GM18508 (cell line): ENCODE results near the gene PALM3.

Experiments
- ATAC-seq: cut with Tn5 transposase; IDR thresholded peaks from one replicate; pipeline ENCODE4 v1.9.1; 2021; ENCODE audit warnings: moderate number of reproducible peaks; ENCODE audit not compliant: insufficient read depth, unreplicated experiment

Gene PALM3, protein sequence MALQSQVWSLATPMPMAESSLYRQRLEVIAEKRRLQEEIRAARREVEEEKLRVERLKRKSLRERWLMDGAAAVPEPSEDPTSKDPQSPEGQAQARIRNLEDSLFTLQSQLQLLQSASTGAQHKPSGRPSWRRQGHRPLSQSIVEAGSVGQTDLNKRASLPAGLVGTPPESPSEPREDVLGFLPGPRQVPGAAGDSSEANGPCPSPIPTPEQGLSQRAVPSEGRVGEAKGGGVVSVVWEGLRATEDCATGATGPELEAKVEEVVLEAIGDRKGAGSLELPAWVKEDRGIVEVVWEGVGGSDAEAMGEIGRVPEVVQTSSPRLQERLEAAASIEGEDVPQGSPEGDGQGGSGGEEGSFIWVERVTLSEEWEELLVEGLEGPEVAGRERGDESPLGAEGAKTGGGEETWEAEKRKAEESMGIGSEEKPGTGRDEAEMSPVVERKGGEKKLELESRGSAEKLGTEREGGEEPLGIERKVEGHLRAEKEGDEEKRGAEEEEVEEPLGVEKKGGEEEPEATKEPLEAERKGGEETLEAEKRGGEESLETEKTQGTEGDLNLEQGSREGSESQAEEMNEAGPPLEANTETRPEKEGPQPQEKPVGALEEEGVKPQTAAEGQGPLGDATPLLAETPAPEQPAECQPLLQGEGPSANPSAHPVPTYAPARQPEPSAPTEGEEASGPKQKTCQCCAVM

GRCh38 chr19:14061751-14062557 is at the start of gene PALM3:
TSS of gene PALM3 (minus strand) at chr19:14062076. CDS start at chr19:14061980, 96 bp downstream.
- no peak for ATAC-seq

DNA sequence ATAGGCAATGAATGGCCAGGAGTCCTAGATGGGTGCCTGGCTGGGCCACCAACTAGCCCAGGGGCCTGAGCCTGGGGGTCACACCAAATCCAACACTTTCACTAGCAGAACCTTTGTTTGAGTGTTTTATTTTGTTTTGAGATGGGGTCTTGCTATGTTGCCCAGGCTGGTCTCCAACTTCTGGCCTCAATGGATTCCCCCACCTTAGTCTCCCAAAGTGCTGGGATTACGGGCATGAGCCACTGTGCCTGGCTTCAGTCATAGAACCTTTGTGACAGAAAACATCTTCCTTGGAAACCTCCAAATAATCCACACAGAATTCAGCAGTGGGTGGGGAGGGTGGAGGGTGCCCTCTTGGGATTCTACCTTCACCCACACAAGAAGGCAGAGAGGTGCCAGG is 49.6 kb upstream of the PALM3 start:
- no peak for ATAC-seq

DNA sequence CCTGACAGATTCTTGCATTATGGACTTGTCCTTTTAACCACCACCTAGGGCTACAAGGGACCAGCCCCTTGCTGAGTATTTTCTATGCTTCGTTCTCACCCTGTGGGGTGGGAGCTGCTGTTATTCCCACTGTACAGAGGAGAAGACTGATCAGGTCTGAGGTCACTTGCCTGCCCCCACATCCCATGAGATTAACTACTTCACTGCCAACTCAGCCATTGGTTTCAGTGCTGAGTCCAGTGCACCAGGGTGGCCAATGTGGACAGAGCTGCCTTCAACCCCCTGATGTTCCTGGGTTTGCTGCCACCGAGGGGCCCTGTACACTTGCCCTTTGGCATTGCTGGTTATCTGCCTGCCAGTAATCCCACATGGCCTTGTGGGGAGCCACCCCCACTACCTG is 48.8 kb upstream of the PALM3 start:
- ATAC-seq = no peak

- no peak for ATAC-seq
These were observed 45.9 kb upstream of the PALM3 start for GRCh38 chr19:14107581-14108461.

- ATAC-seq = no peak
These were observed 45.0 kb upstream of the PALM3 start for GRCh38 chr19:14106840-14107239.

DNA sequence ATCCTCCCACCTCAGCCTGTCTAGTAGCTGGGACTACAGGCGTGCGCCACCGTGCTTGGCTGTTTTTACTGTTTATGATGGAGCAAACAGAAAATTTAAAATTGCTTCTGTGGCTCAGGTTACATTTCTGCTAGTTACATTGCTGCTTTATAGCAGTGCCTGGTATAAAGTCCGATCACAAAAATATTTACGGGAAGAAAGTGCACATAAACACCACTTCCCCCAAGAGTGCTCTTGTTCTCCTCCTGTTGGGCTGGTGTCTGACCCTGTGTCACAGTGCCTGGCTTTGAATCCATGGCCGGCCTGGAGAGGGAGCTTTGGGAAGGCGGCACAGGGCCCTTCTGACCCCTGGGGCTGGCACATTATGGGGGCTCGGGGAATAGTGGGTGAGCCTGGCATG is 43.8 kb upstream of the PALM3 start:
- no peak for ATAC-seq

DNA sequence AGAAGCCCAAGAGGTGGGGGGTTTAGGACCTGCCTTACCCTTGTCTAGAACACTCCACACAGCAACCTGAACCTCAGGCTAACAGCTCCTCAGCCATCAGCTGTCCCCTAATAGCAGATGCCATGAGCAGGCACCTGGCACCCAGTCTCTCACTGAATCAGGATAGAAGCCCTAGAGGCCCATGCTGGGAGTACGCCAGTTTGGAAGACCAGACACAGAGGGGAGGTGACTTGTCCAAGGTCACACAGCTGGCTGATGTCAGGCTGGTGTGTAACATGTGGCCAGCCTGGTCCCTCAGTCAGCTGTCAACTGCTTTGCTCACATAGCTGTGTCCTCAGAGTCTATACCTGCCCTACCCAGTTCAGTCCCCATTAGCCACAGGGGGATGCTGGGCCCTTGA is 41.4 kb upstream of the PALM3 start:
- ATAC-seq = no peak

DNA sequence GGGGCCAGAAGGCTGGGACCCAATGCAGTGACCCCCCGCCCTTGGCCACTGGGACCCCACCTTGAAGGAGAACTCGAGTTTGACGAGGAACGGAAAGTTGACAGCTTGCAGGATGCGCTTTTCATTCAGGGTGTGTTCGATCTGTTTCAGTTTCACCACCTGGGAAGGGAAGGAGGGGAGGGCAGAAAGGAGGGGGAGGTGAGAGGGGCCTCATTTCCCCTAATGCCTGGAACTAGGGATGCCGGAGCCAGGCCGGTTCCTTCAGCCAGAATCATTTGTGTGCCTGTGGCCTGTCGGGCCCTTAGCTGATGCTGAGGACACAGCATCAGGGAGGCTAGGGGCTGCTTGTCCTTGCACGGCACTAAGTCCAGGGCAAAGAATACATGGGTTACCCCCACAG is 40.9 kb upstream of the PALM3 start:
- no peak for ATAC-seq

DNA sequence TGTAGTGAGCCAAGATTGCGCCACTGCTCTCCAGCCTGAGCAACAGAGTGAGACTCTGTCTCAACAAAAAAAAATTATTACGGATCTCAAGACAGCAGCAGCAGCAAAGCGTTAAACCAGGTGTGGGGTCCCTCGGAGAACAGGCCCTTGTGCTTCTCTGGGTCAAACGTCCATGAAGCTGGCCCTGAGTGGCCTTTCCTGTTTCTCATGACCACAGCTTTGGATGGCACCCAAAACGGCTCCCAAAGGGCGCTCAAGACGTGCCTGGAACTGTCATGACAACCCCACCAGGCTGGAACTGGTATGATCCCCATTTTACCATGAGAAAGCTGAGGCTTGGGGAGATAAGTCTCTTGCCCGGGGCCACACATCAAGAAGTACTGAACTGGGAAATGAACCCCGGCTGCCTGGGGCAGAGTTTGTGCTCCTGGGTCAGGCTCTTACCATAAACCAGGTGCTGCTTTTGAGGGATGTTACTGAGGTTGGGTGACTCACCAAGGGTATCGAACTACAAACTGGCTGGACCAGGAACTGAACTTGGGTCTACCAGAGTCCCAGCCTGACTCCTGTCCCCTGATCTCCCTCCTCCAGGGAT is 40.3 kb upstream of the PALM3 start:
- ATAC-seq = no peak

DNA sequence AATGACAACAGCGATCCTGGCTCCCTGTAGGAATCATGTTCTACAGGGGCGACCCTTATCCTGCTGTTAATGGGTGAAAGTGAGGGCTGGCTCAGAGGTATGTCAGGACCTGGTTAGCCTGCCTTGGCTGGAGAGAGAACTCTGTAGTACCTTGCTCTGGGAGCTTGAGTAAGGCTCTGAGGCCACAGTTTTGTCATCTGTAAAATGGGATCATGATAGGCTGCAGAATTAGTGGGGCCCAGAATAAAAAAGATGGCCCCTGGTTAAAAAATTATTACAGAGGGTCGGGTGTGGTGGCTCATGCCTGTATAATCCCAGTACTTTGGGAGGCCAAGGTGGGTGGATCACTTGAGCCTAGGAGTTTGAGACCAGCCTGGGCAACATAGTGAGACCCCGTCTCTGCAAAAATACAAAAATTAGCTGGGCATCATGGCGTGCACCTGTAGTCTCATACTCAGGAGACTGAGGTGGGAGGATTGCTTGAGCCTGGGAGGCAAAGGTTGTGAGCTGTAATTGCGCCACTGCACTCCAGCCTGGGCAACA is 39.2 kb upstream of the PALM3 start:
- ATAC-seq = no peak

DNA sequence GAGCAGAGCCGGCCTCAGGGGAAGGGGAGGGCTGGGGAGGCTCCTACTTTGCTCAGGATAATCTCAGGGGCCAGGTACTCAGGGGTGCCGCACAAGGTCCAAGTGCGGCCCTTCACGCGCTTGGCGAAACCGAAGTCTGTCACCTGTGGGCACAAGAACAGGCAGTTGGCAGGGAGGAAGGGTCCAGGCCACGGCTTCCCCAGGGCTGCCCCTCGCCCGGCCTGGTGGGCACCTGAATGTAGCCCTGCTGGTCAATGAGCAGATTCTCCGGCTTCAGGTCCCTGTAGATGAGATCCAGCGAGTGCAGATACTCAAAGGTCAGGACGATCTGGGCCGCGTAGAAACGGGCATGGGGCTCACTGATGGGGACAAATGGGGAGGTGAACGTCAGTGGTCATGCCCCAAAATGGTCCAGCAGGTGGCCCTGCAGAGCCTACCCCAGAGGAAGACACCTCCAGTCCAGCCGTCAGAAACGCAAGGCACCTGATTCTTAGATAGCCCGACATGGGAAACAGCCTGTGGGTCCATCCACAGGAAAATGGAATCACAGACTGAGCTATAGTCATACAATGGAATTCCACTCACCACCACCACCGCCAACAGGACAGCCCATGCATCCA is 35.8 kb upstream of the PALM3 start:
- ATAC-seq = no peak

DNA sequence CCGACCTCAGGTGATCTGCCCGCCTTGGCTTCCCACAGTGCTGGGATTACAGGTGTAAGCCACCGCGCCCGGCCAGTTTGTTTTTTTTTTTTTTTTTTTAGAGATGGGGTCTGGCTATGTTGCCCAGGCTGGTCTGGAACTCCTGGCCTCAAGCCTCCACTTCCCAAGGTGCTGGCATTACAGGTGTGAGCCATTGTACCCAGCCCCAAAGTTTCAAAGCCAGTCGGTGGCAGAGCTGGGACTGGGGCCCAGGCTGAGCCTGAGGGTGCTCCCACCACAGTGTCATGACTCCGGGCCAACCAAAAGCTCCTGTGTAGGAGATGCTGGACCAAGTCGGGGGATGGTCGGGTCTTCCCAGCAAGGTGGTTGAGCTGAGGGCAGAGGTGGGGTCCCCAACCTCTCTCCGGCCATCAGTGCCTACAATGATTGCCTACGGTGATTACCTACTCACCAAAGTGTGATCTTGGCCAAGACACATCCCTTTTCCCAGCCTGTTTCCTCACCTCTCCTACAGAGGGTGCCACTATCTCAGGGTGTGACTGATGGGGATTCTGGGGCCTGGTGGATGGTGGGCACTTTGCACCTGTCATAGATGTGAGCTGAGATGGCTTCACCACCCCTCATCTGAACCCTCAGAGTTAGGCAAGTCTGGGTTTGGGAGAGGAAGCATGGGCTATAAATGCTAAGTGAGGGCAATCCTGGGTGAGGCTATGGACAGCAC is 34.6 kb upstream of the PALM3 start:
- no peak for ATAC-seq

- ATAC-seq = no peak
These were observed 33.0 kb upstream of the PALM3 start for GRCh38 chr19:14094854-14095253.

DNA sequence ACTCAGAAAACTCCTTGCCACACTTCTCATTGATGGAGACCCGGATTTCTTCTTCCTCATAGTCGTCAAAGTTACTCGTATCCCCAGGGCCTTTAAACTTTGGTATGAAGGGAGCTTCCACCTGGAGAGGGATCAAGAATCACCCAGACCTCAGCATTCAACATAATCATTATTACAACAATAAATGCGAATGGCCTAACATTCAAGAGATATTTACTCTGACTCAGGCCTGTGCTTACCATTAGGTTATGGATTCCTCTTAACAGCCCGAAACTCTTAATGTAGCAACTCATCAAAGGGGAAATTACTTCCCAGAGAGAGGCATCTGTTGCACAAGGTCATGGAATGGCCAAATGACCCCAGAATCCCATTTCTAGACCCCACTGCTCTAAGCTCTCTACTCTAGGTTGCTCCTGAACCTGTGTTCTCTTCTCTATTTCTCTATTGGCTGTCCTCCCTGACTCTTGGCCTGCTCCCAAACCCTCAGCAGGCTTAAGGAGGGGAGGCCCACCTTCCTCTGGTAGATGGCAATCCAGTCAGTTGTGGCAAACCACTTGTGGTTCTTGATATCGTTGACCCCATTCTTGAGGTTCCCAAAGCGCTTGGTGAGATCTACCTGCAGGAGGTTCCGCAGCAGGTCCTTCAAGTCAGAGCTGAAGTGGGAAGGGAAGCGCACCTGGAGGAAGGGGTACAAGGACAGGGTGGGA is 31.4 kb upstream of the PALM3 start:
- no peak for ATAC-seq

- ATAC-seq = no peak
These were observed 30.1 kb upstream of the PALM3 start for GRCh38 chr19:14091813-14092462.

DNA sequence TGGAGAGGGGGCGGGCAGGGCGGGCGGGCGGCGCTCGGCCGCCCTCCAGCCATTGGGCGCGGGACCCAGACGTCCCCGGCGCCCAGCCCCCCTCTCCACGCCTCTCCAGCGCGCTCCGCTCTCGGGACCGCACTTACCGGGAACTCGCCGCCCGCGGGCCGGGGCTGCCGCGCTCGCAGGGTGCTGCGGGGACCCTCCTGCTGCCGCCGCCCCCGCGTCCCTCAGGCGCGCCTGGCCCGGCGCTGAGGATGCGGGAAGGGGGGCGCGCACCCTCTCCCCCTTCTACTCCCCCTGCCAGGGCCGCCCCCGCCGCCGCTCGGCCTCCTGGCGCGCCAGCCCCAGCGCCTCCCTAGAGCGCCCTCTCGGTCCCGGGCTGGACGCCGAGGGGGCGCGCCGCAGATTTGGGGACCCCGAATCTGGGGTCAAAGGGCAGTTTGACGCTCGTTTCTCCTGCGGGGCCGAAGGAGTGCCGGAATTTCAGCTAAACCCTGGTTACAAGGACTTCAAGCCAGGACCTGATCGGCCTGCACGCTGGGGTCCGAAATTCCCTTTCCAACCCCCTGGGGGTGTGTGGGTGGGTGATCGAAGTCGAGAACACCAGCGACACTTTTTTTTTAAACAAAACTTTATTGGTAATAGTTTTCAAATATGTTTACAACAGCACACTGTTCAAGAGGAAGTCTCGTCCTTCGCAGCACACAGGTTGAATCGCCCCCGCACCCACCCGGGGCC is 29.4 kb upstream of the PALM3 start:
- no peak for ATAC-seq
